PC-3 (cell line): ENCODE data around the gene TUBB6. TPM values are rescaled to one million over a fixed set of nuclear protein-coding genes. Genes with fewer than 3 reads are reported as not detected.

Experiments
- ATAC-seq: fragments of 200-7000 bp; cut with Tn5 transposase; 2 replicates; pipeline ENCODE4 v1.9.1; 2020; ENCODE audit warnings: mild to moderate bottlenecking, moderate library complexity
- BruUV-seq: library from RNA; stranded (reverse); fragments of 400-500 nt; replicated peaks from 2 replicates; lab custom pipeline; 2021; lab: Mats Ljungman, UMichigan
- CTCF ChIA-PET: fragments of 300-600 bp; sonication (Branson Sonifier 250); formaldehyde crosslinking; loops from one replicate; lab custom pipeline; 2022; ENCODE audit warnings: antibody characterized with exemption; lab: Charles Lee
- POLR2A ChIA-PET: fragments of 300-600 bp; sonication (Branson Sonifier 250); formaldehyde crosslinking; loops from one replicate; lab custom pipeline; 2022; ENCODE audit warnings: antibody characterized with exemption; ENCODE audit not compliant: unreplicated experiment; lab: Charles Lee
- DNase-seq: peaks from one replicate; pipeline ENCODE4 v3.0.0-alpha.2; 2015
- H2AFZ ChIP-seq: fragments of 300-600 bp; sonication (generic); 2 replicates; pipeline ENCODE4 v1.6.0; 2016; ENCODE audit warnings: antibody characterized with exemption, low read length
- H3F3A ChIP-seq: fragments of 300-600 bp; sonication (generic); one replicate; pipeline ENCODE4 v1.6.0; 2017; ENCODE audit warnings: antibody characterized with exemption, low read length, control low read depth, mild to moderate bottlenecking; ENCODE audit not compliant: unreplicated experiment
- H3K27ac ChIP-seq: fragments of 300-600 bp; sonication (generic); 2 replicates; pipeline ENCODE4 v1.5.1; 2016; ENCODE audit warnings: mild to moderate bottlenecking, low read length
- H3K27me3 ChIP-seq: fragments of 300-600 bp; sonication (generic); 2 replicates; pipeline ENCODE4 v1.6.1; 2016; ENCODE audit warnings: low read length, mixed read lengths
- H3K36me3 ChIP-seq: fragments of 300-600 bp; sonication (generic); 2 replicates; pipeline ENCODE4 v1.6.1; 2016; ENCODE audit warnings: low read depth, mixed run types, low read length, mixed read lengths
- H3K4me1 ChIP-seq: fragments of 300-600 bp; sonication (generic); 2 replicates; pipeline ENCODE4 v1.5.1; 2016; ENCODE audit warnings: low read length; ENCODE audit not compliant: insufficient read depth
- H3K4me2 ChIP-seq: fragments of 300-600 bp; sonication (generic); 2 replicates; pipeline ENCODE4 v1.6.0; 2016; ENCODE audit warnings: low read length
- H3K4me3 ChIP-seq: fragments of 300-600 bp; sonication (generic); 2 replicates; pipeline ENCODE4 v1.5.1; 2016; ENCODE audit warnings: mild to moderate bottlenecking, low read length, mixed read lengths
- H3K79me2 ChIP-seq: fragments of 300-600 bp; sonication (generic); 2 replicates; pipeline ENCODE4 v1.6.1; 2017; ENCODE audit warnings: low read length, mixed read lengths
- H3K9ac ChIP-seq: fragments of 300-600 bp; sonication (generic); 2 replicates; pipeline ENCODE4 v1.6.0; 2016; ENCODE audit warnings: mild to moderate bottlenecking, low read length
- H3K9me2 ChIP-seq: fragments of 300-600 bp; sonication (generic); replicated peaks from 2 replicates; pipeline ENCODE4 v1.6.1; 2016; ENCODE audit warnings: mixed run types, low read length, mixed read lengths
- H3K9me3 ChIP-seq: fragments of 300-600 bp; sonication (generic); 2 replicates; pipeline ENCODE4 v1.6.1; 2016; ENCODE audit warnings: low read length, mixed read lengths
- H4K20me1 ChIP-seq: fragments of 300-600 bp; sonication (generic); 2 replicates; pipeline ENCODE4 v1.6.1; 2016; ENCODE audit warnings: low read length, mixed read lengths
- EZH2 ChIP-seq: fragments of 300-600 bp; sonication (generic); IDR thresholded peaks from one replicate; pipeline ENCODE4 v1.6.1; 2017; ENCODE audit warnings: antibody characterized with exemption, mild to moderate bottlenecking, low read length; ENCODE audit not compliant: unreplicated experiment
- EZH2phosphoT487 ChIP-seq: fragments of 300-600 bp; sonication (generic); IDR thresholded peaks from 2 replicates; pipeline ENCODE4 v1.6.1; 2018; ENCODE audit warnings: mild to moderate bottlenecking, antibody characterized with exemption, low read length, borderline replicate concordance
- intact Hi-C: fragments of 100-400 bp; cut with micrococcal nuclease; formaldehyde crosslinking; loops from 2 replicates; pipeline ENCODE4 v1.9.0; 2023
- total RNA-seq: library from RNA; depleted of rRNA; stranded (reverse); fragments of >200 nt; gene quantifications from 2 replicates; pipeline ENCODE4 v1.2.3, GENCODE V29; 2014
- TF ChIP-seq, protein P1 (sequence below): fragments of 300-600 bp; sonication (generic); conservative IDR thresholded peaks from 2 replicates; pipeline ENCODE4 v1.5.1; 2017; ENCODE audit warnings: antibody characterized with exemption, low read depth, mild to moderate bottlenecking, low read length

TUBB6 gene
- total RNA-seq, 1 experiment from 2014 or later = 191 TPM

DNA sequence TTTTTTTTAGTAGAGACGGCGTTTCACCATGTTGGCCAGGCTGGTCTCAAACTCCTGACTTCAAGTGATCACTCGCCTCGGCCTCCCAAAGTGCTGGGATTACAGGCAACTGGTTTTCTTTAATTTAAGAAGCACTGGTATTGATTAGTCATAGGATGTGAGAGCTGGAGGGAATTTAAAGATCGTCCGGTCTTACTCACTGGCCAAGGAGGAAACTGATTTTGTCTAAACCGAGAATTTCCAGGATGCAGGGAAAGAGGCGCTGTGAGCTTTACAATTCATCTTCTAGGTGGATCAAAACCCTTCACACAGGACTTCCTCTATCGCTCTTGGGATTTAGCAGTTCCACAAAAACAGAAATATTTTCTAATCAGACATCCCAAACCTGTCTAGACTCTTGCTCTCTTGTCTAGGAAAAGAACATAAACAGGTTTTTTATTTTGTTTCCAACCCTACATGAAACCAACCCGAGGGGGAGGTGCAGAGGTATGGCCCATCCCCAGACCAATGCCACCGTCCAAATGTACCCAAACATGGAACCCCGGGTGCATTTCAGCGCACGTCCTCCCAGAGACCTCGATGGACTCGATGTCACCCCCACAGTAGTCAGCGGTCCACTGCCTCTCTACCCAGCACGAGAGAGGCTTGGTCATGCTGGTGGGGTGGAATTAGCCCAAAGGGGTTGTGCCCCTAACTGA lies 12.5 kb upstream of the TUBB6 start:
- Histone ChIP-seq H3K4me3 (no peak overlapping the region), H3K9ac (no peak overlapping the region), H3K36me3 (no peaks in the 10 kb centered on the region), H3K4me2 (no peak overlapping the region), H3K9me3 (no peaks in the 10 kb centered on the region), H3F3A (no peaks in the 10 kb centered on the region), H4K20me1 (no peaks in the 10 kb centered on the region), H3K79me2 (no peaks in the 10 kb centered on the region), H2AFZ (no peak overlapping the region), H3K4me1 (peaks cover 14% of the 10 kb centered on the region), H3K9me2 (no peaks in the 10 kb centered on the region), H3K27ac (peak overlapping the region; percentile 51), H3K27me3 (no peaks in the 10 kb centered on the region)
- TF ChIP-seq EZH2 (no peak), EZH2phosphoT487 (no peak)
- TF ChIP-seq, protein P1, sequence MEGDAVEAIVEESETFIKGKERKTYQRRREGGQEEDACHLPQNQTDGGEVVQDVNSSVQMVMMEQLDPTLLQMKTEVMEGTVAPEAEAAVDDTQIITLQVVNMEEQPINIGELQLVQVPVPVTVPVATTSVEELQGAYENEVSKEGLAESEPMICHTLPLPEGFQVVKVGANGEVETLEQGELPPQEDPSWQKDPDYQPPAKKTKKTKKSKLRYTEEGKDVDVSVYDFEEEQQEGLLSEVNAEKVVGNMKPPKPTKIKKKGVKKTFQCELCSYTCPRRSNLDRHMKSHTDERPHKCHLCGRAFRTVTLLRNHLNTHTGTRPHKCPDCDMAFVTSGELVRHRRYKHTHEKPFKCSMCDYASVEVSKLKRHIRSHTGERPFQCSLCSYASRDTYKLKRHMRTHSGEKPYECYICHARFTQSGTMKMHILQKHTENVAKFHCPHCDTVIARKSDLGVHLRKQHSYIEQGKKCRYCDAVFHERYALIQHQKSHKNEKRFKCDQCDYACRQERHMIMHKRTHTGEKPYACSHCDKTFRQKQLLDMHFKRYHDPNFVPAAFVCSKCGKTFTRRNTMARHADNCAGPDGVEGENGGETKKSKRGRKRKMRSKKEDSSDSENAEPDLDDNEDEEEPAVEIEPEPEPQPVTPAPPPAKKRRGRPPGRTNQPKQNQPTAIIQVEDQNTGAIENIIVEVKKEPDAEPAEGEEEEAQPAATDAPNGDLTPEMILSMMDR = no peak
- intact Hi-C loops = no loop called here
- ChIA-PET CTCF (interaction anchor here (1.5 kb wide), 1 partner anchor 23 kb away, joined by 18 read pairs; no protein-coding TSS in a partner anchor), POLR2A (interaction anchor here (0.6 kb wide), 1 partner anchor 24 kb away, joined by 3 read pairs; no protein-coding TSS in a partner anchor)
- BruUV-seq = no TSS peak
- ATAC-seq = peak; percentile 71
- peak; percentile 65 for DNase-seq

- peaks cover 14% of the 10 kb centered on the region for H3K4me1 ChIP-seq
- no peaks in the 10 kb centered on the region for H3F3A ChIP-seq
- H3K9ac ChIP-seq = no peak overlapping the region
- no peaks in the 10 kb centered on the region for H3K9me2 ChIP-seq
- DNase-seq (peak; percentile 52), ATAC-seq (peak; percentile 75)
- no peaks in the 10 kb centered on the region for H3K79me2 ChIP-seq
- no peak overlapping the region for H3K4me3 ChIP-seq
- H3K27me3 ChIP-seq = no peaks in the 10 kb centered on the region
- H3K36me3 ChIP-seq = no peaks in the 10 kb centered on the region
- peak overlapping the region; percentile 51 for H3K27ac ChIP-seq
- TF ChIP-seq EZH2 (no peak), EZH2phosphoT487 (no peak)
- TF ChIP-seq, protein P1 = no peak
- no peak overlapping the region for H3K4me2 ChIP-seq
- no peaks in the 10 kb centered on the region for H4K20me1 ChIP-seq
- BruUV-seq = no TSS peak
- intact Hi-C loops = no loop called here
- no peak overlapping the region for H2AFZ ChIP-seq
- no peaks in the 10 kb centered on the region for H3K9me3 ChIP-seq
- CTCF ChIA-PET = interaction anchor here (1.5 kb wide), 1 partner anchor 24 kb away, joined by 18 read pairs; no protein-coding TSS in a partner anchor
- POLR2A ChIA-PET = no interaction called here
Measured at GRCh38 chr18:12296087-12296403, 12.0 kb upstream of the TUBB6 start.

GRCh38 chr18:12296457-12296856 lies 11.6 kb upstream of the TUBB6 start:
- CTCF ChIA-PET = interaction anchor here (1.5 kb wide), 1 partner anchor 24 kb away, joined by 18 read pairs; no protein-coding TSS in a partner anchor
- Histone ChIP-seq H4K20me1 (no peaks in the 10 kb centered on the region), H3K4me2 (no peak overlapping the region), H3K9me2 (no peaks in the 10 kb centered on the region), H3K27me3 (no peaks in the 10 kb centered on the region), H3K9ac (no peak overlapping the region), H3K79me2 (no peaks in the 10 kb centered on the region), H2AFZ (no peak overlapping the region), H3F3A (no peaks in the 10 kb centered on the region), H3K9me3 (no peaks in the 10 kb centered on the region), H3K36me3 (no peaks in the 10 kb centered on the region), H3K4me1 (peaks cover 14% of the 10 kb centered on the region), H3K4me3 (no peak overlapping the region), H3K27ac (no peak overlapping the region)
- ATAC-seq = peak; percentile 44
- TF ChIP-seq EZH2 (no peak), EZH2phosphoT487 (no peak)
- TF ChIP-seq, protein P1 = no peak
- POLR2A ChIA-PET = no interaction called here
- BruUV-seq = no TSS peak
- peak; percentile 12 for DNase-seq
- intact Hi-C loops = no loop called here
